Prostate gland (tissue), 2 donors: ENCODE data around the gene P4HA3. TPM values are rescaled to one million over a fixed set of nuclear protein-coding genes. Genes with fewer than 3 reads are reported as not detected.

Experiments used
- DNase-seq: peaks from one replicate; pipeline ENCODE4 v3.0.0-alpha.2; 2019; ENCODE audit warnings: low spot score
- H3K27ac ChIP-seq, 2 donors: fragments of 200-600 bp; sonication (generic); 2 replicates each; pipeline ENCODE4 v1.5.1; 2017 to 2019
- H3K27me3 ChIP-seq: fragments of 200-600 bp; sonication (generic); replicated peaks from 2 replicates; pipeline ENCODE4 v1.5.1; 2019; ENCODE audit not compliant: insufficient read depth
- H3K36me3 ChIP-seq, 2 donors: fragments of 200-600 bp; sonication (generic); 1 replicate in 1 of 2; 2 replicates in 1 of 2; pipeline versions ENCODE4 v1.5.1 to v1.8.1; 2017 to 2019
- H3K4me1 ChIP-seq: fragments of 200-600 bp; sonication (generic); replicated peaks from 2 replicates; pipeline ENCODE4 v1.5.1; 2019
- H3K4me3 ChIP-seq, 2 donors: fragments of 200-600 bp; sonication (generic); 2 replicates each; pipeline ENCODE4 v1.5.1; 2017 to 2019
- H3K9me3 ChIP-seq: fragments of 200-600 bp; sonication (generic); 2 replicates; pipeline ENCODE4 v1.5.1; 2017
- CTCF ChIP-seq, 4 experiments: fragments of 200-600 bp in 2 of 4; fragments of 450-650 bp in 2 of 4; sonication (generic) in 2 of 4; IDR thresholded peaks; 1 replicate in 3 of 4; 2 replicates in 1 of 4; pipeline ENCODE4 v1.5.1; 2016 to 2019; ENCODE audit warnings: antibody characterized with exemption in 4 of 4, mild to moderate bottlenecking in 2 of 4, moderate library complexity in 2 of 4
- POLR2A ChIP-seq: fragments of 450-650 bp; IDR thresholded peaks from one replicate; pipeline ENCODE4 v1.6.1; 2016; ENCODE audit warnings: antibody characterized with exemption, mild to moderate bottlenecking
- POLR2AphosphoS5 ChIP-seq: sonication (generic); formaldehyde crosslinking; IDR thresholded peaks from one replicate; pipeline ENCODE4 v1.6.1; 2017; ENCODE audit warnings: antibody characterized with exemption
- WGBS: methylation state at CpG from one replicate; pipeline ENCODE4 v1.1.5; 2018; 5-methylcytosine and 5-hydroxymethylcytosine counted together
- intact Hi-C: fragments of 100-400 bp; cut with DNase I; formaldehyde crosslinking; loops from one replicate; pipeline ENCODE4 v1.14.2; 2022
- total RNA-seq, 2 donors: library from RNA; depleted of rRNA; stranded (reverse); fragments of >200 nt; gene quantifications; one replicate each; pipeline ENCODE4 v1.1.0, GENCODE V29; 2016

Gene P4HA3
- total RNA-seq, 2 donors from 2014 or later: 0.80 to 1.9 TPM

GRCh38 chr11:74288161-74288560, 23.3 kb downstream of the P4HA3 start:
- WGBS: 10% methylated on average over 1 of the region's 1 CpG
- Histone ChIP-seq H3K27me3 (no peaks in the 10 kb centered on the region), H3K4me3 (no peak overlapping the region), H3K4me1 (no peaks in the 10 kb centered on the region), H3K36me3 (no peaks in the 10 kb centered on the region), H3K27ac (peak overlapping the region in 1 of 2 donors; percentile 37), H3K9me3 (no peaks in the 10 kb centered on the region)
- TF ChIP-seq CTCF (IDR thresholded peaks at IDR 0.05): no peak
- no peak for TF ChIP-seq POLR2A
- no peak for TF ChIP-seq POLR2AphosphoS5
- no peak for DNase-seq
- intact Hi-C loops: no loop called here

GRCh38 chr11:74284466-74284865, 27.0 kb downstream of the P4HA3 start:
- H3K4me1 ChIP-seq: peaks cover 3% of the 10 kb centered on the region
- no peaks in the 10 kb centered on the region for H3K27me3 ChIP-seq
- H3K9me3 ChIP-seq: no peaks in the 10 kb centered on the region
- TF ChIP-seq POLR2A: no peak
- TF ChIP-seq CTCF (IDR thresholded peaks at IDR 0.05): no peak
- no peak for TF ChIP-seq POLR2AphosphoS5
- DNase-seq: no peak
- intact Hi-C loops: no loop called here
- H3K36me3 ChIP-seq: no peaks in the 10 kb centered on the region
- 74% methylated on average over 2 of the region's 2 CpGs for WGBS
- H3K27ac ChIP-seq: no peak overlapping the region
- no peak overlapping the region for H3K4me3 ChIP-seq

- TF ChIP-seq CTCF (IDR thresholded peaks at IDR 0.05) (no peak), POLR2A (no peak), POLR2AphosphoS5 (no peak)
- H3K27ac ChIP-seq: no peak overlapping the region
- H3K27me3 ChIP-seq: no peaks in the 10 kb centered on the region
- peaks cover 3% of the 10 kb centered on the region for H3K4me1 ChIP-seq
- no peak overlapping the region for H3K4me3 ChIP-seq
- intact Hi-C loops: no loop called here
- H3K9me3 ChIP-seq: no peaks in the 10 kb centered on the region
- WGBS: 63% methylated on average over 3 of the region's 3 CpGs
- DNase-seq: no peak
- no peaks in the 10 kb centered on the region for H3K36me3 ChIP-seq
Observed at GRCh38 chr11:74283580-74284180, 27.8 kb downstream of the P4HA3 start.

- no peak for DNase-seq
- Histone ChIP-seq H3K27me3 (no peaks in the 10 kb centered on the region), H3K4me1 (peaks cover 3% of the 10 kb centered on the region), H3K27ac (no peak overlapping the region), H3K9me3 (no peaks in the 10 kb centered on the region), H3K4me3 (no peak overlapping the region), H3K36me3 (no peaks in the 10 kb centered on the region)
- intact Hi-C loops: no loop called here
- 47% methylated on average over 5 of the region's 5 CpGs for WGBS
- TF ChIP-seq POLR2AphosphoS5 (no peak), POLR2A (no peak), CTCF (IDR thresholded peaks at IDR 0.05) (no peak)
Observed at GRCh38 chr11:74282914-74283371, 28.5 kb downstream of the P4HA3 start.

- Histone ChIP-seq H3K36me3 (no peaks in the 10 kb centered on the region), H3K4me1 (peaks cover 3% of the 10 kb centered on the region), H3K9me3 (no peaks in the 10 kb centered on the region), H3K27ac (no peak overlapping the region), H3K27me3 (no peaks in the 10 kb centered on the region), H3K4me3 (no peak overlapping the region)
- intact Hi-C loops: no loop called here
- no peak for DNase-seq
- TF ChIP-seq CTCF (IDR thresholded peaks at IDR 0.05) (no peak), POLR2AphosphoS5 (no peak), POLR2A (no peak)
- WGBS: 79% methylated on average over 3 of the region's 3 CpGs
Observed at GRCh38 chr11:74282421-74282820, 29.0 kb downstream of the P4HA3 start.
